SK-N-SH (cell line): ENCODE data around the gene SMC1B. TPM values are rescaled to one million over a fixed set of nuclear protein-coding genes. Genes with fewer than 3 reads are reported as not detected.

Experiments used
- CTCF ChIA-PET: fragments of 300-600, 350-600 bp; formaldehyde crosslinking; extraction: SDS; loops from one replicate; lab custom pipeline; 2021; lab: Yijun Ruan, JAX
- POLR2A ChIA-PET: fragments of 350-600 bp; sonication (Branson Sonifier 250); formaldehyde crosslinking; extraction: SDS; loops from one replicate; lab custom pipeline; 2020; ENCODE audit warnings: antibody characterized with exemption, inconsistent platforms; lab: Yijun Ruan, JAX
- DNase-seq: peaks from one replicate; pipeline ENCODE4 v3.0.0; 2012
- H2AFZ ChIP-seq: fragments of 200-600 bp; sonication (generic); 2 replicates; pipeline ENCODE4 v1.8.1; 2016; ENCODE audit warnings: antibody characterized with exemption, mild to moderate bottlenecking, low read depth
- H3F3A ChIP-seq: fragments of 200-600 bp; sonication (generic); replicated peaks from 2 replicates; pipeline ENCODE3; 2016; ENCODE audit warnings: antibody characterized with exemption, mild to moderate bottlenecking; ENCODE audit not compliant: insufficient read depth
- H3K27ac ChIP-seq, 2 experiments: fragments of 200-500 bp in 1 of 2; fragments of 200-600 bp in 1 of 2; sonication (Bioruptor generic) in 1 of 2; sonication (generic), shearing (Covaris generic) in 1 of 2; 2 replicates each; pipeline versions ENCODE4 v1.5.1 to v1.6.1; 2014 to 2016; ENCODE audit warnings: low read depth in 2 of 2, inconsistent platforms in 1 of 2, low read length in 1 of 2, mild to moderate bottlenecking in 1 of 2, mixed read lengths in 1 of 2
- H3K27me3 ChIP-seq: fragments of 200-600 bp; sonication (generic), shearing (Covaris generic); 2 replicates; pipeline ENCODE4 v1.6.1; 2016; ENCODE audit warnings: mixed run types; ENCODE audit not compliant: insufficient read depth
- H3K36me3 ChIP-seq, 2 experiments: fragments of 200-500 bp in 1 of 2; fragments of 200-600 bp in 1 of 2; sonication (Bioruptor generic) in 1 of 2; sonication (generic) in 1 of 2; replicated peaks in 1 of 2; 2 replicates each; pipeline versions ENCODE3 to v1.5.1; 2014 to 2016; ENCODE audit warnings: low read length in 1 of 2, mild to moderate bottlenecking in 1 of 2; ENCODE audit not compliant: insufficient read depth in 2 of 2, control insufficient read depth in 1 of 2
- H3K4me1 ChIP-seq, 2 experiments: fragments of 200-500 bp in 1 of 2; fragments of 200-600 bp in 1 of 2; sonication (Bioruptor generic) in 1 of 2; sonication (generic), shearing (Covaris generic) in 1 of 2; 2 replicates each; pipeline versions ENCODE4 v1.5.1 to v1.6.1; 2014 to 2016; ENCODE audit warnings: low read depth in 1 of 2, low read length in 1 of 2, mixed run types in 1 of 2; ENCODE audit not compliant: insufficient read depth in 2 of 2, control insufficient read depth in 1 of 2
- H3K4me2 ChIP-seq: fragments of 200-600 bp; sonication (generic), shearing (Covaris generic); 2 replicates; pipeline ENCODE4 v1.6.1; 2017; ENCODE audit warnings: mixed run types
- H3K4me3 ChIP-seq, 2 experiments: fragments of 200-500 bp in 1 of 2; fragments of 200-600 bp in 1 of 2; sonication (Bioruptor generic) in 1 of 2; sonication (generic), shearing (Covaris generic) in 1 of 2; 2 replicates each; pipeline versions ENCODE4 v1.5.1 to v1.8.1; 2014 to 2016; ENCODE audit warnings: low read depth in 2 of 2, inconsistent platforms in 1 of 2, low read length in 1 of 2, mild to moderate bottlenecking in 1 of 2, mixed read lengths in 1 of 2, moderate library complexity in 1 of 2
- H3K79me2 ChIP-seq: fragments of 200-600 bp; sonication (generic); 2 replicates; pipeline ENCODE4 v1.8.1; 2017; ENCODE audit warnings: mild to moderate bottlenecking; ENCODE audit not compliant: insufficient read depth
- H3K9ac ChIP-seq: fragments of 200-600 bp; sonication (generic); 2 replicates; pipeline ENCODE4 v1.6.1; 2017; ENCODE audit warnings: mixed run types
- H3K9me2 ChIP-seq: fragments of 200-600 bp; sonication (generic); 2 replicates; pipeline ENCODE4 v1.6.1; 2017; ENCODE audit warnings: mixed run types
- H3K9me3 ChIP-seq: fragments of 200-600 bp; sonication (generic); 2 replicates; pipeline ENCODE4 v1.6.1; 2017; ENCODE audit warnings: mixed run types, mild to moderate bottlenecking, moderate library complexity
- H4K20me1 ChIP-seq: fragments of 200-600 bp; sonication (generic); 2 replicates; pipeline ENCODE4 v1.6.1; 2017; ENCODE audit warnings: mild to moderate bottlenecking, mixed run types; ENCODE audit not compliant: insufficient read depth
- EZH2phosphoT487 ChIP-seq: fragments of 200-600 bp; sonication (generic); IDR thresholded peaks from 2 replicates; pipeline ENCODE4 v1.6.1; 2017; ENCODE audit warnings: low read depth, mixed run types, mild to moderate bottlenecking, antibody characterized with exemption, moderate library complexity, borderline replicate concordance
- FOSL2 ChIP-seq: IDR thresholded peaks from 2 replicates; pipeline ENCODE4 v1.4.0; 2012; ENCODE audit warnings: low read depth, mild to moderate bottlenecking, moderate library complexity, borderline replicate concordance
- FOXM1 ChIP-seq: IDR thresholded peaks from 2 replicates; pipeline ENCODE4 v1.4.0; 2012; ENCODE audit warnings: low read depth, mild to moderate bottlenecking
- GABPA ChIP-seq: IDR thresholded peaks from 2 replicates; pipeline ENCODE4 v1.4.0; 2012; ENCODE audit warnings: low read depth, mild to moderate bottlenecking
- JUND ChIP-seq: IDR thresholded peaks from 2 replicates; pipeline ENCODE4 v1.4.0; 2012
- MEF2A ChIP-seq: IDR thresholded peaks from 2 replicates; pipeline ENCODE4 v1.4.0; 2012; ENCODE audit warnings: low read depth, borderline replicate concordance
- MXI1 ChIP-seq: IDR thresholded peaks from 2 replicates; pipeline ENCODE4 v1.6.1; 2012; ENCODE audit warnings: mild to moderate bottlenecking, low read depth, low read length, improper control_type of control experiment
- NRF1 ChIP-seq: IDR thresholded peaks from 2 replicates; pipeline ENCODE4 v1.6.1; 2012; ENCODE audit warnings: low read depth, mild to moderate bottlenecking, low read length
- POLR2AphosphoS5 ChIP-seq: IDR thresholded peaks from 2 replicates; pipeline ENCODE4 v1.6.1; 2012; ENCODE audit warnings: low read depth, low read length
- RAD21 ChIP-seq: IDR thresholded peaks from 2 replicates; pipeline ENCODE4 v1.6.1; 2012; ENCODE audit warnings: mild to moderate bottlenecking, low read length
- RFX5 ChIP-seq: IDR thresholded peaks from 2 replicates; pipeline ENCODE4 v1.6.1; 2012; ENCODE audit warnings: mild to moderate bottlenecking, improper control_type of control experiment, low read length
- SMC3 ChIP-seq: IDR thresholded peaks from 2 replicates; pipeline ENCODE4 v1.6.1; 2012; ENCODE audit warnings: low read depth, low read length, improper control_type of control experiment
- TAF1 ChIP-seq: IDR thresholded peaks from 2 replicates; pipeline ENCODE4 v1.6.1; 2012; ENCODE audit warnings: low read depth, mild to moderate bottlenecking, low read length, moderate library complexity, borderline replicate concordance
- USF1 ChIP-seq: IDR thresholded peaks from 2 replicates; pipeline ENCODE4 v1.4.0; 2012; ENCODE audit warnings: low read depth, borderline replicate concordance
- WGBS: methylation state at CpG from one replicate; pipeline ENCODE4 v1.1.6; 2017; ENCODE audit warnings: low lambda C conversion rate; 5-methylcytosine and 5-hydroxymethylcytosine counted together
- polyA plus RNA-seq, 3 experiments: library from polyadenylated mRNA; depleted of rRNA; stranded (reverse); fragments of >200 nt; gene quantifications; 2 replicates each; pipeline ENCODE4 v1.2.3, GENCODE V29; 2012
- TF ChIP-seq, protein P1 (sequence below): IDR thresholded peaks from 2 replicates; pipeline ENCODE4; 2012
- TF ChIP-seq, protein P2 (sequence below): IDR thresholded peaks from 2 replicates; pipeline ENCODE4 v1.6.1; 2012; ENCODE audit warnings: mild to moderate bottlenecking, low read depth, low read length, moderate library complexity
- TF ChIP-seq, protein P3 (sequence below): fragments of 150-350 bp; IDR thresholded peaks from 2 replicates; pipeline ENCODE4 v1.6.1; 2017; ENCODE audit warnings: antibody characterized with exemption, low read length, low read depth, borderline replicate concordance

Gene SMC1B
- polyA plus RNA-seq, 1 of the 3 experiments (the other 2 are of a cell fraction), result not detected

GRCh38 chr22:45446216-45446615, 32.8 kb upstream of the SMC1B start:
- H2AFZ ChIP-seq, result no peak overlapping the region
- no peaks in the 10 kb centered on the region for H3K79me2 ChIP-seq
- H4K20me1 ChIP-seq, result no peaks in the 10 kb centered on the region
- ChIA-PET POLR2A (no interaction called here), CTCF (no interaction called here)
- H3K27me3 ChIP-seq, result no peaks in the 10 kb centered on the region
- H3K4me3 ChIP-seq, result no peak overlapping the region
- H3K9me2 ChIP-seq, result no peaks in the 10 kb centered on the region
- H3K27ac ChIP-seq, result no peak overlapping the region
- no peak overlapping the region for H3K4me2 ChIP-seq
- no peak for DNase-seq
- no peaks in the 10 kb centered on the region for H3K36me3 ChIP-seq
- no peak for TF ChIP-seq GABPA
- TF ChIP-seq, protein P1, sequence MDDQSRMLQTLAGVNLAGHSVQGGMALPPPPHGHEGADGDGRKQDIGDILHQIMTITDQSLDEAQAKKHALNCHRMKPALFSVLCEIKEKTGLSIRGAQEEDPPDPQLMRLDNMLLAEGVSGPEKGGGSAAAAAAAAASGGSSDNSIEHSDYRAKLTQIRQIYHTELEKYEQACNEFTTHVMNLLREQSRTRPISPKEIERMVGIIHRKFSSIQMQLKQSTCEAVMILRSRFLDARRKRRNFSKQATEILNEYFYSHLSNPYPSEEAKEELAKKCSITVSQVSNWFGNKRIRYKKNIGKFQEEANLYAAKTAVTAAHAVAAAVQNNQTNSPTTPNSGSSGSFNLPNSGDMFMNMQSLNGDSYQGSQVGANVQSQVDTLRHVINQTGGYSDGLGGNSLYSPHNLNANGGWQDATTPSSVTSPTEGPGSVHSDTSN, result no peak
- no peak for TF ChIP-seq FOXM1
- no peak for TF ChIP-seq USF1
- TF ChIP-seq POLR2AphosphoS5, result no peak
- TF ChIP-seq RFX5, result no peak
- TF ChIP-seq JUND, result no peak
- TF ChIP-seq MEF2A, result no peak
- no peak for TF ChIP-seq FOSL2
- no peak for TF ChIP-seq MXI1
- TF ChIP-seq, protein P2, sequence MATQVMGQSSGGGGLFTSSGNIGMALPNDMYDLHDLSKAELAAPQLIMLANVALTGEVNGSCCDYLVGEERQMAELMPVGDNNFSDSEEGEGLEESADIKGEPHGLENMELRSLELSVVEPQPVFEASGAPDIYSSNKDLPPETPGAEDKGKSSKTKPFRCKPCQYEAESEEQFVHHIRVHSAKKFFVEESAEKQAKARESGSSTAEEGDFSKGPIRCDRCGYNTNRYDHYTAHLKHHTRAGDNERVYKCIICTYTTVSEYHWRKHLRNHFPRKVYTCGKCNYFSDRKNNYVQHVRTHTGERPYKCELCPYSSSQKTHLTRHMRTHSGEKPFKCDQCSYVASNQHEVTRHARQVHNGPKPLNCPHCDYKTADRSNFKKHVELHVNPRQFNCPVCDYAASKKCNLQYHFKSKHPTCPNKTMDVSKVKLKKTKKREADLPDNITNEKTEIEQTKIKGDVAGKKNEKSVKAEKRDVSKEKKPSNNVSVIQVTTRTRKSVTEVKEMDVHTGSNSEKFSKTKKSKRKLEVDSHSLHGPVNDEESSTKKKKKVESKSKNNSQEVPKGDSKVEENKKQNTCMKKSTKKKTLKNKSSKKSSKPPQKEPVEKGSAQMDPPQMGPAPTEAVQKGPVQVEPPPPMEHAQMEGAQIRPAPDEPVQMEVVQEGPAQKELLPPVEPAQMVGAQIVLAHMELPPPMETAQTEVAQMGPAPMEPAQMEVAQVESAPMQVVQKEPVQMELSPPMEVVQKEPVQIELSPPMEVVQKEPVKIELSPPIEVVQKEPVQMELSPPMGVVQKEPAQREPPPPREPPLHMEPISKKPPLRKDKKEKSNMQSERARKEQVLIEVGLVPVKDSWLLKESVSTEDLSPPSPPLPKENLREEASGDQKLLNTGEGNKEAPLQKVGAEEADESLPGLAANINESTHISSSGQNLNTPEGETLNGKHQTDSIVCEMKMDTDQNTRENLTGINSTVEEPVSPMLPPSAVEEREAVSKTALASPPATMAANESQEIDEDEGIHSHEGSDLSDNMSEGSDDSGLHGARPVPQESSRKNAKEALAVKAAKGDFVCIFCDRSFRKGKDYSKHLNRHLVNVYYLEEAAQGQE, result no peak
- TF ChIP-seq, protein P3, sequence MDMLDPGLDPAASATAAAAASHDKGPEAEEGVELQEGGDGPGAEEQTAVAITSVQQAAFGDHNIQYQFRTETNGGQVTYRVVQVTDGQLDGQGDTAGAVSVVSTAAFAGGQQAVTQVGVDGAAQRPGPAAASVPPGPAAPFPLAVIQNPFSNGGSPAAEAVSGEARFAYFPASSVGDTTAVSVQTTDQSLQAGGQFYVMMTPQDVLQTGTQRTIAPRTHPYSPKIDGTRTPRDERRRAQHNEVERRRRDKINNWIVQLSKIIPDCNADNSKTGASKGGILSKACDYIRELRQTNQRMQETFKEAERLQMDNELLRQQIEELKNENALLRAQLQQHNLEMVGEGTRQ, result no peak
- TF ChIP-seq SMC3, result no peak
- no peak for TF ChIP-seq RAD21
- TF ChIP-seq NRF1, result no peak
- no peak for TF ChIP-seq TAF1
- no peak for TF ChIP-seq EZH2phosphoT487
- no peak overlapping the region for H3K9ac ChIP-seq
- WGBS, result 86% methylated on average over 5 of the region's 5 CpGs
- H3K4me1 ChIP-seq, result peaks cover 5 to 9% of the 10 kb centered on the region in 2 experiments; a peak in 2 of 4 replicates
- H3K9me3 ChIP-seq, result no peaks in the 10 kb centered on the region
- peaks cover 12% of the 10 kb centered on the region for H3F3A ChIP-seq
